ENCODE data around the gene CARS2.

Gene CARS2

GRCh38 chr13:110657196-110657595, 48.7 kb downstream of the CARS2 start:
- Histone ChIP-seq H3K9me3 (no peaks in the 10 kb centered on the region), H3K27me3 (no peaks in the 10 kb centered on the region), H3K36me3 (peaks cover 17% of the 10 kb centered on the region), H3K4me1 (no peaks in the 10 kb centered on the region), H3K4me3 (ENCODE audit: low read depth, low read length) (no peak overlapping the region)
- TF ChIP-seq CTCF (IDR thresholded peaks at IDR 0.05; ENCODE audit: low read depth, low read length), result no peak
- no peak for DNase-seq

- Histone ChIP-seq H3K4me1 (no peaks in the 10 kb centered on the region), H3K4me3 (ENCODE audit: low read depth, low read length) (no peak overlapping the region), H3K9me3 (no peaks in the 10 kb centered on the region), H3K27me3 (no peaks in the 10 kb centered on the region), H3K36me3 (peaks cover 9% of the 10 kb centered on the region)
- DNase-seq, result no peak
- no peak for TF ChIP-seq CTCF (IDR thresholded peaks at IDR 0.05; ENCODE audit: low read depth, low read length)
These were observed 52.1 kb downstream of the CARS2 start for GRCh38 chr13:110653851-110654250.

- no peaks in the 10 kb centered on the region for H3K9me3 ChIP-seq
- no peak for DNase-seq
- TF ChIP-seq CTCF (IDR thresholded peaks at IDR 0.05; ENCODE audit: low read depth, low read length), result no peak
- H3K27me3 ChIP-seq, result no peaks in the 10 kb centered on the region
- H3K4me3 ChIP-seq (ENCODE audit: low read depth, low read length), result no peak overlapping the region
- peaks cover 9% of the 10 kb centered on the region for H3K36me3 ChIP-seq
- no peaks in the 10 kb centered on the region for H3K4me1 ChIP-seq
These were observed 52.6 kb downstream of the CARS2 start for GRCh38 chr13:110653271-110653670.

- no peaks in the 10 kb centered on the region for H3K4me1 ChIP-seq
- DNase-seq, result no peak
- H3K27me3 ChIP-seq, result no peaks in the 10 kb centered on the region
- TF ChIP-seq CTCF (IDR thresholded peaks at IDR 0.05; ENCODE audit: low read depth, low read length), result no peak
- peaks cover 9% of the 10 kb centered on the region for H3K36me3 ChIP-seq
- no peaks in the 10 kb centered on the region for H3K9me3 ChIP-seq
- no peak overlapping the region for H3K4me3 ChIP-seq (ENCODE audit: low read depth, low read length)
These were observed 53.2 kb downstream of the CARS2 start for GRCh38 chr13:110652764-110653163.

GRCh38 chr13:110652231-110652730, 53.6 kb downstream of the CARS2 start:
- H3K9me3 ChIP-seq, result no peaks in the 10 kb centered on the region
- no peak for TF ChIP-seq CTCF (IDR thresholded peaks at IDR 0.05; ENCODE audit: low read depth, low read length)
- peaks cover 9% of the 10 kb centered on the region for H3K36me3 ChIP-seq

GRCh38 chr13:110651726-110652230, 54.1 kb downstream of the CARS2 start:
- Histone ChIP-seq H3K36me3 (peaks cover 9% of the 10 kb centered on the region), H3K4me3 (ENCODE audit: low read depth, low read length) (no peak overlapping the region), H3K9me3 (no peaks in the 10 kb centered on the region), H3K27me3 (no peaks in the 10 kb centered on the region), H3K4me1 (no peaks in the 10 kb centered on the region)
- no peak for DNase-seq
- TF ChIP-seq CTCF (IDR thresholded peaks at IDR 0.05; ENCODE audit: low read depth, low read length), result no peak

More at GRCh38 chr13:110652231-110652730, 53.6 kb downstream of the CARS2 start:
- DNase-seq, result no peak
- no peaks in the 10 kb centered on the region for H3K4me1 ChIP-seq
- H3K4me3 ChIP-seq (ENCODE audit: low read depth, low read length), result no peak overlapping the region
- no peaks in the 10 kb centered on the region for H3K27me3 ChIP-seq
